Gastroesophageal sphincter (tissue), 4 donors: ENCODE data around the gene C1QTNF12. TPM values are rescaled to one million over a fixed set of nuclear protein-coding genes. Genes with fewer than 3 reads are reported as not detected.

Experiments
- ATAC-seq: fragments of 150-250 bp; one replicate; pipeline ENCODE4 v1.9.1; 2016; ENCODE audit warnings: mild to moderate bottlenecking, moderate library complexity
- H3K27ac ChIP-seq, 4 donors: fragments of 200-600 bp; sonication (generic) in 3 of 4; 1 replicate in 3 of 4; 2 replicates in 1 of 4; pipeline ENCODE4 v1.5.1; 2016 to 2019
- H3K27me3 ChIP-seq: fragments of 200-600 bp; sonication (generic); one replicate; pipeline ENCODE4 v1.5.1; 2019
- H3K36me3 ChIP-seq, 2 donors: fragments of 200-600 bp; sonication (generic); one replicate each; pipeline ENCODE4 v1.5.1; 2019; ENCODE audit warnings: control low read depth in 1 of 2
- H3K4me1 ChIP-seq, 3 donors: fragments of 200-600 bp; sonication (generic); 1 replicate in 2 of 3; 2 replicates in 1 of 3; pipeline ENCODE4 v1.5.1; 2016 to 2019; ENCODE audit warnings: control low read depth in 2 of 3
- H3K4me3 ChIP-seq, 2 donors: fragments of 200-600 bp; sonication (generic); one replicate each; pipeline ENCODE4 v1.5.1; 2019; ENCODE audit warnings: mild to moderate bottlenecking in 1 of 2, moderate library complexity in 1 of 2
- H3K9me3 ChIP-seq, 3 donors: fragments of 200-600 bp; sonication (generic); one replicate each; pipeline ENCODE4 v1.5.1; 2017 to 2019; ENCODE audit warnings: control low read depth in 2 of 3
- CTCF ChIP-seq, 4 experiments: fragments of 200-600 bp in 2 of 4; fragments of 450-650 bp in 2 of 4; sonication (generic) in 1 of 4; IDR thresholded peaks; one replicate each; pipeline ENCODE4 v1.5.1; 2017 to 2019; ENCODE audit warnings: antibody characterized with exemption in 4 of 4, mild to moderate bottlenecking in 2 of 4, moderate library complexity in 2 of 4
- EP300 ChIP-seq: sonication (generic); formaldehyde crosslinking; IDR thresholded peaks from one replicate; pipeline ENCODE4 v1.6.1; 2017; ENCODE audit warnings: antibody characterized with exemption, mild to moderate bottlenecking
- POLR2A ChIP-seq, 2 donors: fragments of 450-650 bp; IDR thresholded peaks; one replicate each; pipeline ENCODE4 v1.6.1; 2017; ENCODE audit warnings: antibody characterized with exemption in 2 of 2, mild to moderate bottlenecking in 2 of 2, moderate library complexity in 1 of 2
- POLR2AphosphoS5 ChIP-seq: sonication (generic); formaldehyde crosslinking; IDR thresholded peaks from one replicate; pipeline ENCODE4 v1.6.1; 2017; ENCODE audit warnings: antibody characterized with exemption
- WGBS, 2 donors: methylation state at CpG; one replicate each; pipeline ENCODE4 v1.1.5; 2018; ENCODE audit warnings: low coverage in 1 of 2; 5-methylcytosine and 5-hydroxymethylcytosine counted together
- total RNA-seq, 4 donors: library from RNA; depleted of rRNA; stranded (reverse); fragments of >200 nt; gene quantifications; one replicate each; pipeline ENCODE4 v1.1.0, GENCODE V29; 2016

The C1QTNF12 gene
- total RNA-seq, 4 donors from 2014 or later, result 0.96 to 2.8 (median 1.7) TPM

DNA sequence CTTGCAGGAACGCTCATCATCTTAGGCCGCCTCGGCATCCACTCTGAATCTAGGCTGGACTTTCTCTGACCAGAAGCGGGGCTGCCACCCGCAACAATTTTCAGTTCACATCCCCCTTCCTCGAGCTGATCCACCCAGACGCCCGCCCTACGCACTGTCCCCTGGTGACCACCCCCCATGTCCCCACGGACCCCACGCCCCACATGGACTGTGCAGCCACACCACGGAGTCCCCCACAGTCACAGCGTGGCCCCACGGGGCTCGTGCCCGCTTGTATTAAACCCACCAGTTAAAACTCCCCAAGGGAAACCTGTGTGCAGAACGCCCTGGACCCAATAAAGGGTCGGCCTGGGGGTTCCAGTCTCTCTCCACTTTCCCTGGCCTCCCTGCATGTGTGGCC is 13.0 kb upstream of the C1QTNF12 start:
- WGBS, 2 donors, result 100% methylated on average over 2 of the region's 18 CpGs; no CpG with 5 or more reads in 1 of the 2 donors
- Histone ChIP-seq H3K27me3 (no peaks in the 10 kb centered on the region), H3K4me3 (no peak overlapping the region), H3K9me3 (no peaks in the 10 kb centered on the region), H3K4me1 (no peaks in the 10 kb centered on the region), H3K36me3 (peaks cover 0 to 98% of the 10 kb centered on the region in 2 donors), H3K27ac (no peak overlapping the region)
- no peak for TF ChIP-seq EP300
- ATAC-seq, result no peak

- Histone ChIP-seq H3K27ac (no peak overlapping the region), H3K36me3 (peaks cover 0 to 98% of the 10 kb centered on the region in 2 donors), H3K27me3 (no peaks in the 10 kb centered on the region), H3K9me3 (no peaks in the 10 kb centered on the region), H3K4me3 (no peak overlapping the region), H3K4me1 (no peaks in the 10 kb centered on the region)
- TF ChIP-seq CTCF (IDR thresholded peaks at IDR 0.05) (no peak), EP300 (no peak), POLR2AphosphoS5 (no peak), POLR2A (IDR thresholded peaks at IDR 0.05) (no peak)
- no peak for ATAC-seq
- WGBS, 2 donors, result 98 to 100% methylated on average over 1 to 8 of the region's 22 CpGs
These were observed 12.6 kb upstream of the C1QTNF12 start for GRCh38 chr1:1259119-1259488.

GRCh38 chr1:1256956-1257871 is 10.7 kb upstream of the C1QTNF12 start:
- Histone ChIP-seq H3K9me3 (no peaks in the 10 kb centered on the region), H3K36me3 (peaks cover 0 to 98% of the 10 kb centered on the region in 2 donors), H3K4me3 (no peak overlapping the region), H3K4me1 (no peaks in the 10 kb centered on the region), H3K27ac (no peak overlapping the region), H3K27me3 (no peaks in the 10 kb centered on the region)
- no peak for ATAC-seq
- 89% methylated on average over 16 to 22 of the region's 31 CpGs for WGBS, 2 donors
- no peak for TF ChIP-seq POLR2AphosphoS5
- TF ChIP-seq POLR2A (IDR thresholded peaks at IDR 0.05), result no peak
- TF ChIP-seq CTCF (IDR thresholded peaks at IDR 0.05), result no peak
- no peak for TF ChIP-seq EP300

- ATAC-seq, result no peak
- no peak for TF ChIP-seq POLR2A (IDR thresholded peaks at IDR 0.05)
- no peak for TF ChIP-seq EP300
- TF ChIP-seq POLR2AphosphoS5, result no peak
- no peaks in the 10 kb centered on the region for H3K27me3 ChIP-seq
- H3K4me3 ChIP-seq, result no peak overlapping the region
- H3K27ac ChIP-seq, result no peak overlapping the region
- WGBS, 2 donors, result 75 to 100% methylated on average over 1 to 2 of the region's 10 CpGs
- no peaks in the 10 kb centered on the region for H3K9me3 ChIP-seq
- H3K4me1 ChIP-seq, result no peaks in the 10 kb centered on the region
- peaks cover 0 to 97% of the 10 kb centered on the region in 2 donors for H3K36me3 ChIP-seq
These were observed 9.1 kb upstream of the C1QTNF12 start for GRCh38 chr1:1255611-1256010.

DNA sequence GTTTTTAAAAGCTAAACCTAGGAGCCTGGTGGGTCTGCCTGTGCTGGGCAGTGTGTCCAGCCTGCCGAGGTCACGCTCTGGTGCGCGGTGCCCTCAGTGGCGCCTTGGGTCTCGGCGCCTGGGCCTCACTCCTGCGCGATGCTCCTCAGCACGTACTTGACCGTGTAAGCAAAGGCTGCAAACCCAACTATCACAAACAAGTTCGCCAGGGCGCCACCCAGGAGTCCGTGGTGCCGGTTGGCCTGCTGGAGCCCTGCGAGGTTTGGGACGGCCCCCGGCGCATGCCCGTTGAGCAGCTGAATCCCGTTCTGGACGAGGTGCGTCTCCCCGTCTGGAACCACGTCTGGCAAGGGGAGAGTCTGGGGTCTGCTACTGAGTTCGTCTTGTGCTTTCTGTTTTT is 8.6 kb upstream of the C1QTNF12 start:
- no peak overlapping the region for H3K27ac ChIP-seq
- H3K4me3 ChIP-seq, result no peak overlapping the region
- WGBS, 2 donors, result 98% methylated on average over 8 of the region's 26 CpGs; no CpG with 5 or more reads in 1 of the 2 donors
- no peaks in the 10 kb centered on the region for H3K4me1 ChIP-seq
- no peak for TF ChIP-seq EP300
- no peak for TF ChIP-seq POLR2AphosphoS5
- TF ChIP-seq POLR2A (IDR thresholded peaks at IDR 0.05), result no peak
- no peak for TF ChIP-seq CTCF (IDR thresholded peaks at IDR 0.05)
- no peaks in the 10 kb centered on the region for H3K9me3 ChIP-seq
- H3K27me3 ChIP-seq, result no peaks in the 10 kb centered on the region
- peaks cover 0 to 94% of the 10 kb centered on the region in 2 donors for H3K36me3 ChIP-seq
- ATAC-seq, result no peak

- TF ChIP-seq CTCF (IDR thresholded peaks at IDR 0.05) (no peak), EP300 (no peak), POLR2AphosphoS5 (no peak), POLR2A (IDR thresholded peaks at IDR 0.05) (no peak)
- Histone ChIP-seq H3K4me3 (no peak overlapping the region), H3K27ac (no peak overlapping the region), H3K4me1 (no peaks in the 10 kb centered on the region), H3K9me3 (no peaks in the 10 kb centered on the region), H3K27me3 (no peaks in the 10 kb centered on the region), H3K36me3 (peaks cover 0 to 90% of the 10 kb centered on the region in 2 donors)
- no peak for ATAC-seq
- 86% methylated on average over 3 of the region's 21 CpGs; no CpG with 5 or more reads in 1 of the 2 donors for WGBS, 2 donors
These were observed 8.1 kb upstream of the C1QTNF12 start for GRCh38 chr1:1254667-1254998.
